K562 (cell line): ENCODE data around the gene TJAP1. TPM values are rescaled to one million over a fixed set of nuclear protein-coding genes. Genes with fewer than 3 reads are reported as not detected.

ENCODE experiments used
- ARID4B ChIP-seq: sonication (generic); formaldehyde crosslinking; IDR thresholded peaks from 2 replicates; pipeline ENCODE4 v1.8.0; 2022; ENCODE audit warnings: mild to moderate bottlenecking, missing genetic modification reagents
- ATF3 ChIP-seq, 2 experiments: fragments of 450-650 bp in 1 of 2; sonication (generic) in 1 of 2; formaldehyde crosslinking in 1 of 2; IDR thresholded peaks in 1 of 2; conservative IDR thresholded peaks in 1 of 2; 2 replicates each; pipeline versions ENCODE4 v1.6.1 to v1.8.1; 2016 to 2023; ENCODE audit warnings: mild to moderate bottlenecking in 2 of 2, moderate library complexity in 2 of 2, inconsistent platforms in 1 of 2, missing genetic modification reagents in 1 of 2
- CBFA2T2 ChIP-seq: fragments of 450-650 bp; conservative IDR thresholded peaks from 2 replicates; pipeline ENCODE4 v1.6.1; 2017; ENCODE audit warnings: mild to moderate bottlenecking
- CBFB ChIP-seq: sonication (generic); formaldehyde crosslinking; IDR thresholded peaks from 2 replicates; pipeline ENCODE4 v1.4.0; 2020; ENCODE audit warnings: mild to moderate bottlenecking, missing genetic modification reagents
- CEBPB ChIP-seq: fragments of 450-650 bp; IDR thresholded peaks from 2 replicates; pipeline ENCODE4 v1.6.1; 2016; ENCODE audit warnings: missing genetic modification characterization, missing compliant biosample characterization
- ELK3 ChIP-seq: fragments of 450-650 bp; formaldehyde crosslinking; IDR thresholded peaks from 2 replicates; pipeline ENCODE4 v1.4.0; 2020; ENCODE audit warnings: mild to moderate bottlenecking
- GABPA ChIP-seq: fragments of 200-800 bp; sonication (Bioruptor generic); conservative IDR thresholded peaks from 2 replicates; pipeline ENCODE4 v1.6.1; 2016; ENCODE audit warnings: low read depth, missing genetic modification characterization, missing compliant biosample characterization
- ILF3 ChIP-seq: fragments of 450-650 bp; IDR thresholded peaks from 2 replicates; pipeline ENCODE4 v1.6.1; 2018; ENCODE audit warnings: antibody characterized with exemption, mild to moderate bottlenecking, moderate library complexity, borderline replicate concordance
- MAFG ChIP-seq: fragments of 450-650 bp; conservative IDR thresholded peaks from 2 replicates; pipeline ENCODE4 v1.6.1; 2016; ENCODE audit warnings: missing genetic modification characterization, missing compliant biosample characterization
- NFXL1 ChIP-seq: fragments of 450-650 bp; formaldehyde crosslinking; IDR thresholded peaks from 2 replicates; pipeline ENCODE4 v1.4.0; 2021; ENCODE audit warnings: mild to moderate bottlenecking
- NR3C1 ChIP-seq: sonication (generic); formaldehyde crosslinking; IDR thresholded peaks from 2 replicates; pipeline ENCODE4 v1.8.1; 2022; ENCODE audit warnings: missing genetic modification reagents
- NRF1 ChIP-seq, 2 experiments: fragments of 450-650 bp; IDR thresholded peaks in 1 of 2; conservative IDR thresholded peaks in 1 of 2; 2 replicates each; pipeline ENCODE4 v1.6.1; 2014; ENCODE audit warnings: mild to moderate bottlenecking in 2 of 2
- RNF2 ChIP-seq: sonication (generic); IDR thresholded peaks from 2 replicates; pipeline ENCODE4 v1.6.1; 2016
- SIN3B ChIP-seq: fragments of 450-650 bp; IDR thresholded peaks from 2 replicates; pipeline ENCODE4 v1.6.1; 2017; ENCODE audit warnings: low read depth, mild to moderate bottlenecking, moderate library complexity
- SP2 ChIP-seq: IDR thresholded peaks from 2 replicates; pipeline ENCODE4 v1.6.1; 2011; ENCODE audit warnings: mild to moderate bottlenecking, low read depth, low read length, moderate library complexity; ENCODE audit not compliant: poor library complexity, severe bottlenecking; ENCODE audit errors: extremely low read depth
- SREBF1 ChIP-seq: fragments of 150-350 bp; IDR thresholded peaks from 2 replicates; pipeline ENCODE4 v1.6.1; 2014; ENCODE audit warnings: antibody characterized with exemption, low read depth, low read length, borderline replicate concordance
- SRSF7 ChIP-seq: fragments of 200-400 bp; formaldehyde crosslinking; optimal IDR thresholded peaks from 2 replicates; pipeline ENCODE3; 2017; ENCODE audit warnings: mild to moderate bottlenecking, low read depth, low read length
- TOE1 ChIP-seq, 2 experiments: fragments of 450-650 bp in 1 of 2; sonication (generic) in 1 of 2; formaldehyde crosslinking in 1 of 2; IDR thresholded peaks; 2 replicates each; pipeline versions ENCODE4 v1.7.1 to v1.8.0; 2016 to 2022; ENCODE audit warnings: borderline replicate concordance in 2 of 2, mild to moderate bottlenecking in 2 of 2, antibody characterized with exemption in 1 of 2, inconsistent platforms in 1 of 2, low read depth in 1 of 2, missing genetic modification reagents in 1 of 2, moderate library complexity in 1 of 2
- ZBTB17 ChIP-seq: fragments of 450-650 bp; formaldehyde crosslinking; IDR thresholded peaks from 2 replicates; pipeline ENCODE4 v1.4.0; 2020; ENCODE audit warnings: mild to moderate bottlenecking
- ZNF143 ChIP-seq: sonication (generic); formaldehyde crosslinking; IDR thresholded peaks from 2 replicates; pipeline ENCODE4 v1.9.0; 2022; ENCODE audit warnings: mild to moderate bottlenecking, missing genetic modification reagents
- ZNF224 ChIP-seq: sonication (generic); formaldehyde crosslinking; IDR thresholded peaks from 2 replicates; pipeline ENCODE4 v1.8.0; 2022; ENCODE audit warnings: mild to moderate bottlenecking, missing genetic modification reagents
- ZNF23 ChIP-seq: fragments of 250-450 bp; sonication (Bioruptor Pico); IDR thresholded peaks from 2 replicates; pipeline ENCODE4 v1.4.0; 2020; ENCODE audit warnings: mild to moderate bottlenecking
- ZNF347 ChIP-seq: fragments of 450-650 bp; formaldehyde crosslinking; IDR thresholded peaks from 2 replicates; pipeline ENCODE4 v1.4.0; 2020; ENCODE audit warnings: low read depth, mild to moderate bottlenecking, moderate library complexity
- ZNF384 ChIP-seq: IDR thresholded peaks from 2 replicates; pipeline ENCODE4 v1.6.1; 2012; ENCODE audit warnings: low read depth, low read length, improper control_type of control experiment
- polyA plus RNA-seq, 8 experiments: library from polyadenylated mRNA; depleted of rRNA in 4 of 8; stranded (reverse) in 5 of 8; unstranded in 3 of 8; fragments of >200 nt; fragmentation: Nextera tagmentation in 2 of 8; fragmentation: Illumina TruSeq in 1 of 8; extraction: Ambion mirVana in 2 of 8; extraction: Trizol in 1 of 8; gene quantifications; 2 replicates each; pipeline versions ENCODE4 v1.2.1 to v1.2.3, GENCODE V29; 2011 to 2014; ENCODE audit warnings: inconsistent platforms in 1 of 8, missing spikeins in 1 of 8
- total RNA-seq, 7 experiments: library from RNA; depleted of rRNA in 6 of 7; stranded (reverse); fragments of >200 nt in 6 of 7; fragmentation: Illumina TruSeq in 2 of 7; extraction: Trizol in 2 of 7; gene quantifications; 2 replicates each; pipeline versions ENCODE4 v1.2.1 to v1.2.3, GENCODE V29; 2011 to 2021; ENCODE audit warnings: low replicate concordance in 1 of 7

The TJAP1 gene
- total and polyA plus RNA-seq, 9 of the 15 experiments (the other 6 are each of a cell fraction or from before 2014, with no cell fraction given), result 0.06 to 35.8 (median 16.2) TPM

- TF ChIP-seq ZNF224 (CRISPR knock-in tag), result no peak
- no peak for TF ChIP-seq CBFB (CRISPR knock-in tag)
- no peak for TF ChIP-seq ZBTB17 (CRISPR knock-in tag)
- no peak for TF ChIP-seq ZNF143 (CRISPR knock-in tag)
- no peak for TF ChIP-seq SIN3B
- TF ChIP-seq CBFA2T2, result peak; percentile 41
- TF ChIP-seq CEBPB (tag), result no peak
- TF ChIP-seq RNF2, result no peak
- TF ChIP-seq SRSF7, result no peak
- no peak for TF ChIP-seq ILF3
- TF ChIP-seq TOE1 (IDR thresholded peaks at IDR 0.05; ENCODE audit: borderline replicate concordance), result no peak
- no peak for TF ChIP-seq TOE1 (CRISPR knock-in tag; IDR thresholded peaks at IDR 0.05; ENCODE audit: borderline replicate concordance, low read depth)
- no peak for TF ChIP-seq NFXL1 (CRISPR knock-in tag)
- no peak for TF ChIP-seq MAFG (tag)
- TF ChIP-seq ATF3 (IDR thresholded peaks at IDR 0.05), result peak; percentile 7; the same call in 1 of the 2 replicates
- TF ChIP-seq ATF3 (CRISPR knock-in tag; conservative IDR thresholded peaks at IDR 0.05), result no peak
- TF ChIP-seq SP2, result no peak
- no peak for TF ChIP-seq ARID4B (CRISPR knock-in tag)
- no peak for TF ChIP-seq NR3C1 (CRISPR knock-in tag)
- no peak for TF ChIP-seq GABPA
- TF ChIP-seq ELK3 (CRISPR knock-in tag), result no peak
- no peak for TF ChIP-seq SREBF1
- TF ChIP-seq ZNF347, result no peak
- TF ChIP-seq ZNF384, result no peak
- TF ChIP-seq ZNF23, result no peak
- TF ChIP-seq NRF1 (conservative IDR thresholded peaks at IDR 0.05 in 1 of 2, IDR thresholded peaks at IDR 0.05 in 1 of 2), result no peak
Observed at GRCh38 chr6:43524483-43524961, 47.2 kb downstream of the TJAP1 start (continued).
